GM21825 (cell line): ENCODE results near the gene ATP5F1D.
"Not testable (repeated sequence)": the region's sequence is repeated elsewhere in the genome, so short reads cannot be mapped to it uniquely, and the experiment has no call there.

ENCODE experiments used
- ATAC-seq: cut with Tn5 transposase; IDR thresholded peaks from one replicate; pipeline ENCODE4 v1.9.1; 2021; ENCODE audit warnings: mild to moderate bottlenecking, moderate library complexity; ENCODE audit not compliant: unreplicated experiment

The ATP5F1D gene

DNA sequence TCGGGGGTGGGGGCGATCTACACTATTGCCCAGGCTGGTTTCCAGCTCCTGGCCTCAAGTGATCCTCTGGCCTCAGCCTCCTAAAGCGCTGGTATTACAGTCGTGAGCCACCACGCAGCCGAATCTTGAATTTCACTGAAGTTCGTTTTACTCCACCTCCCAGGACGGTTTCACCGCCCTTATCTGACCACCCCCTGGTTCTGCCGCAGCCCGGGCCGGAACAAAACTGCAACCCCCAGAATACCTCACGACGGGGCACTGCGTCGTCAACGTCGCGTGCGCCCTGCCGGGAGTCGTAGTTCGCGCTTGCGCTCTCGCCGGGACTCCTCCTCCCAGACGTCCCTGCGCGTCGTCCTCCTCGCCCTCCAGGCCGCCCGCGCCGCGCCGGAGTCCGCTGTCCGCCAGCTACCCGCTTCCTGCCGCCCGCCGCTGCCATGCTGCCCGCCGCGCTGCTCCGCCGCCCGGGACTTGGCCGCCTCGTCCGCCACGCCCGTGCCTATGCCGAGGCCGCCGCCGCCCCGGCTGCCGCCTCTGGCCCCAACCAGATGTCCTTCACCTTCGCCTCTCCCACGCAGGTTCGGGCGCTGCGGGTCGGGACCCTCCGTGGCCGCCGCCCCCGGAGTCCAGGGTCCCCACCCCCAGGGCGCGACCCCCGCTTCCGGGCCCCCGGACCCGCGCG is at the start of gene ATP5F1D:
Gene ATP5F1D (plus strand): TSS at position 335 of the 679 bp plus-strand sequence. CDS start 100 bp downstream, at position 435.
- peak; percentile 44 for ATAC-seq

DNA sequence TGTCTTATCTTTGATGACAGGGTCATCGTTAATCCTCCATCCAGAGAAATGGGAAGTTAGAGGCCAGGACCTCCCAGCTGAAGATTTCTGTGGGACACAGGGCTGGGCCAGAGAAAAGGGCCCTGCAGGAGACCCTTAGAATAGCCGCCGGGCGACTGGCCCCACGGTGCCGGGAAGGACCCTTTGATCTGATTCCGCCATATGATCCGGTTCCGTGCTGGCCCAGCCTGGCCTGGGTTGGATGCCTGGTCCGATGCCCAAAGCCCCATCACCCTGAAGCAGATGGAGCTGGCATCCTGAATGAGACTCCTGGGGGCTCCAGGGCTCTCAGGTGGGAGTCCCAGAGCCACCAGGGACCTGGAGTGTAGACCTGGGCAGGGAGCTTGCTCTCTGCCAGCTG is 42.0 kb upstream of the ATP5F1D start:
- no peak for ATAC-seq

DNA sequence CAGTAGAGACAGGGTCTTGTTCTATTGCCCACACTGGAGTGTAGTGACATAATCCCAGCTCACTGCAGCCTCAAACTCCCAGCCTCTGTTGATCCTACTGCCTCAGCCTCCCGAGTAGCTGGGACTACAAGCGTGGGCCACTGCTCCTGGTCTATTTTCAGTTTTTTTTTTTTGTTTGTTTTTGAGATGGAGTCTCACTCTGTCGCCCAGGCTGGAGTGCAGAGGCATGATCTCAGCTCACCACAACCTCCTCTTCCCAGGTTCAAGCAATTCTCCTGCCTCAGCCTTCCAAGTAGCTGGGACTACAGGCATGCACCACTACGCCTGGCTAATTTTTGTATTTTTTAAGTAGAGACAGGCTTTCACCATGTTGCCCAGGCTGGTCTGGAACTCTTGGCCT is 40.9 kb upstream of the ATP5F1D start:
- ATAC-seq, result not testable (repeated sequence)

DNA sequence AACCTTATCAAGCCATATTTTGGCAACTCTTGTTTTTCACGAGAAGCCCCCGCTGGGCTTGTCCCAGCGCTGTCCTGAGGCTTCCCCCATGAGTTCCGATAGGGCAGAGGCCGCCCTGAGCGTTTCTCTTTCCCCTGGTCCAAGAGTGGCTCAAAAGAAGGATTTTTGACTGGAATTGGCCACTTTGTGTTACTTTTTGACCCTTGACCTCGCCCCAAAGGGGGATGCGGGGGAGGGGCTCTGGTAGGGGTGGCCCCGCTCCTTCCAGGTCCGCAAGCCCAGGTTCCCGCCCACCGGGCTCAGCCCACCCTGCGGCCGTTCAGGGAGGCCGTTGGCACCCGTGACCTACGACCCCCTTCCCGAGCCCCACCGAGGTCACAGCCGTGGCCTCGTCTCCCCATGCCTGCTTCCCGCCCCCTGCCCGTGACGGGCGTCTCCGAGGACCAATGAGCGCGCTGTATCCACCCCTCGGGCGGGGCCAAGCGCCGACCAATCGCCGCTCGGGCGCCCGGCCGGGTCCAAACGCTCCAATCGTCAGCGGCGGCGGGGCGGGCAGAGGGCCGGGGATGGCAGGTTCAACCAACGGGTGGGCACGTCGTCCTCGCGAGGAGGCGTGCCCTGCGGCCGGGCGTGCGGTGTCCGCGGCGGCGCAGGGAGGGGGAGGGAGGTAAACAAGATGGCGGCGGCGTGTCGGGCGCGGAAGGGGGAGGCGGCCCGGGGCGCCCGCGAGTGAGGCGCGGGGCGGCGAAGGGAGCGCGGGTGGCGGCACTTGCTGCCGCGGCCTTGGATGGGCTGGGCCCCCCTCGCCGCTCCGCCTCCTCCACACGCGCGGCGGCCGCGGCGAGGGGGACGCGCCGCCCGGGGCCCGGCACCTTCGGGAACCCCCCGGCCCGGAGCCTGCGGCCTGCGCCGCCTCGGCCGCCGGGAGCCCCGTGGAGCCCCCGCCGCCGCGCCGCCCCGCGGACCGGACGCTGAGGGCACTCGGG is 36.1 kb upstream of the ATP5F1D start, which contains the start of gene STK11:
Gene STK11 (plus strand): TSS at position 665 of the 986 bp plus-strand sequence. CDS start 1,136 bp downstream, outside the sequence.
- ATAC-seq, result peak; percentile 76

DNA sequence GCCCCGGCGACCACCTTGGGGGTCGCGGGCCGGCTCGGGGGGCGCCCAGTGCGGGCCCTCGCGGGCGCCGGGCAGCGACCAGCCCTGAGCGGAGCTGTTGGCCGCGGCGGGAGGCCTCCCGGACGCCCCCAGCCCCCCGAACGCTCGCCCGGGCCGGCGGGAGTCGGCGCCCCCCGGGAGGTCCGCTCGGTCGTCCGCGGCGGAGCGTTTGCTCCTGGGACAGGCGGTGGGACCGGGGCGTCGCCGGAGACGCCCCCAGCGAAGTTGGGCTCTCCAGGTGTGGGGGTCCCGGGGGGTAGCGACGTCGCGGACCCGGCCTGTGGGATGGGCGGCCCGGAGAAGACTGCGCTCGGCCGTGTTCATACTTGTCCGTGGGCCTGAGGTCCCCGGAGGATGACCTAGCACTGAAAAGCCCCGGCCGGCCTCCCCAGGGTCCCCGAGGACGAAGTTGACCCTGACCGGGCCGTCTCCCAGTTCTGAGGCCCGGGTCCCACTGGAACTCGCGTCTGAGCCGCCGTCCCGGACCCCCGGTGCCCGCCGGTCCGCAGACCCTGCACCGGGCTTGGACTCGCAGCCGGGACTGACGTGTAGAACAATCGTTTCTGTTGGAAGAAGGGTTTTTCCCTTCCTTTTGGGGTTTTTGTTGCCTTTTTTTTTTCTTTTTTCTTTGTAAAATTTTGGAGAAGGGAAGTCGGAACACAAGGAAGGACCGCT is 35.2 kb upstream of the ATP5F1D start:
- no peak for ATAC-seq

DNA sequence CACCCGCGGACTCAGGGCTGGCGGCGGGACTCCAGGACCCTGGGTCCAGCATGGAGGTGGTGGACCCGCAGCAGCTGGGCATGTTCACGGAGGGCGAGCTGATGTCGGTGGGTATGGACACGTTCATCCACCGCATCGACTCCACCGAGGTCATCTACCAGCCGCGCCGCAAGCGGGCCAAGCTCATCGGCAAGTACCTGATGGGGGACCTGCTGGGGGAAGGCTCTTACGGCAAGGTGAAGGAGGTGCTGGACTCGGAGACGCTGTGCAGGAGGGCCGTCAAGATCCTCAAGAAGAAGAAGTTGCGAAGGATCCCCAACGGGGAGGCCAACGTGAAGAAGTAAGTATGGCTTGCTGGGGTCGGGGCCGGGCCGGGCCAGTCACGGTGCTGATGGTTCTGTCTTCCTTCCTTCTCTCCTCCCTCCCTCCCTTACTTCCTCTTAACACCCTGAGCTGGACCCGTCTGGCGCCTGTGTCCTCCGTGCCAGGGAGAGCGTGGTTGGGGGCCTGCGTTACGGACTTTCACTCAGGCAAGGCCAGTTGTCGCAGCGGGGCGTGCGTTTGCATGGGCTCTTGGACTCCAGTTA is 34.6 kb upstream of the ATP5F1D start:
- no peak for ATAC-seq

DNA sequence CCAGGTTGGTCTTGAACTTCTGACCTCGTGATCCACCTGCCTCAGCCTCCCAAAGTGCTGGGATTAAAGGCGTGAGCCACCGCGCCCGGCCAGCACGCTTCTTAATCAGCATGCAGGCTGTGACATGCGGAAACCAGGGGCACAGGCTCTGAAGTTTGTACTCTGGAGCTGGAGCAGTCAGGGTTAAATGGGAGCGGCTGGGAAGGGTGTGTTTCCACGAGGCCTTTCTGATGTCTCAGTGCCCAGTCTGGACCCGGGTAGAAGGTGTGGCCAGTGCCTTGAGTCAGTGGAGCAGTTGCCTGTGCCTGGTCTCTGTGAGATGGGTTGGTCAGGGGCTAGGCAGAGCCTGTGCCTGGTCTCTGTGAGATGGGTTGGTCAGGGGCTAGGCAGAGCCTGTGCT is 32.7 kb upstream of the ATP5F1D start:
- ATAC-seq, result not testable (repeated sequence)

DNA sequence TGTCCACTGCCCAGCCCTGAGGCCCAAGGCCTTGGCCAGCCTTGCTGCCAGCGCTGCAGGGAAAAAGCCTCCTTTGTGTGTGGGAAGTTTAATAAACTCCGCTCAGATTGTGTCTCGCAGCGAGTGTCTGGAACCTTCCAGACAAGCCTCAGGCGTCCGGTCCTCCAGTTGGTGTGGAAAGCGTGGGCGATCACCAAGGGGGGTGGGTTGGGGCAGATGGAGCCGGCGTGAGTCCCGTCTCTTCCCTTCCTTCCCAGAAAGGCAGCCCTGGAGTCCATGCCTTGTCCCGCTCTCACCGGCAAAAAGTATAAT is 31.4 kb upstream of the ATP5F1D start:
- no peak for ATAC-seq

DNA sequence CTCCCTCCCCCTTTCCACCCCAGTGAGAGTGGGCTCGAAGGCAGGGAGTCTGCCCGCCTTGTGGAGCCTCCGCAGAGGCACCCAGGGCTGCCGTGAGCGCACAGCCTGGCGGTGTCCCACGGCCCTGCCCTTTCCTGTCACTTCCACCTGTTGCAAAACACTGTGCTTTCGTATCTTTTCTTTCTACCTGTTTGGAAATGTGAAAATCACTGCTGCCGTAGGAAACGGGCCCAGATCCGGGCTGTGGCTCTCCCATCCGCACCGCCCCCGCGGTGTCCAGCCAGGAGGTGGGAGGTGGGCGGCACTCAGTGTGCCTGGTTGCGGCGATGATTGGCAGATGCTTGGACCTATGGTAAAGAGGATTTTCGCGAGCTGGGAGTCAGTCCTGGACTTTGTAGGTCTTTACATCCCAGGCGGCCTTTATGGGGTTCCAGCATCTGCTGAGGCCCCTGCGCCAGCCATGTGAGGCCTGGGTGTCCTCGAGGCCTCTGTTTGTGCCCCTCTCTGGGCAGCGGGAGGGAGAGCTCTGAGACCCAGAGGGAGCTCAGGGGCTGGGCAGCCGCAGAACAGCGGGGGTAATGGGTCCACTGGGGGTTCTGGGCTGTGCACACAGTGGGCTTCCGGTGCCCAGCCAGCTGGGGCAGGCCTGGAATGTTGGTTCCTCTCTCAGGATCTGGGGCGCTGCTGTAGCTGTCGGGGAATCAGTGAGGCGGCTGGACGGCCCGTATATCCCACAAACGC is 29.9 kb upstream of the ATP5F1D start:
- ATAC-seq, result no peak

DNA sequence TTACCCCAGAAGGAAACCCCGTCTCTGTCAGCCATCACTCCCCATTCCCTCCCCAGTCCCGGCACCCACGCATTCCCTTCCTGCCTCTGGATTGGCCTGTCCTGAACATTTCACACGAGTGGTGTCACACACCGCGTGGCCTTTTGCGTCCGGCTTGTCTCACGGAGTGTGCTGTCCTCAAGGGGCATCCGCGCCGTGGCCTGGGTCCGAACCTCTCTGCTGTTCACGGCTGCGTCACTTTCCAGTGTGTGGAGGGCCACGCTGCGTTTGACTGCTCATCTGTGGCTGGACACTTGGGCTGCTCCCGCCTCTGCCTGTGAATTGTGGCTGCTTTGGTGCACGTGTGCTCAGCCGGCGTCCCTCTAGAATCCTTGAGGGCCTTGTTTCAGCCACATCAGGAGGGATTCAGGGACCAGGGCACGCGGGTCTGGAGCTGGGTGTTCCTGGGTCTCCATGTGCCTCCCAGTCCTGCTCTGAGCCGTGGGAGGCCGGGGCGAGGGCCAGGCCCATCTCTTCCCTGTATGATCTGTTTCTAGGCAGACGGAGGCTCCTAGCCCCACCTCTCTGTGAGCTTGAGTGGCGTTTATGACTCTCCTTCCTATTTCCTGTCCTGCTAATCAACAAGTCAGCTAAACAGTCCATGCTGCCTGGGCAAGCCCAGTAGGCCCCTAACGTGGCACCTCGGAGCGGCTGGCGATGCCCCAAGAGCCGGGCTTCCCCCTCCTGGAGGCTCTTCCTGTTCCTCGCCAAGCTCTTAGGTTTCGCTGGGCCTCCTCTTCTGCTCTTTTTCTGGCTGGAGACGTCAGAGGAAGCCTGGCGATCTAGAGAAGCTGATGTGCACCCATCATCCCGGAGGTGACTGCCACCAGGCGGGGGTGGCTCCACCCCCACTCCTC is 27.9 kb upstream of the ATP5F1D start:
- no peak for ATAC-seq

DNA sequence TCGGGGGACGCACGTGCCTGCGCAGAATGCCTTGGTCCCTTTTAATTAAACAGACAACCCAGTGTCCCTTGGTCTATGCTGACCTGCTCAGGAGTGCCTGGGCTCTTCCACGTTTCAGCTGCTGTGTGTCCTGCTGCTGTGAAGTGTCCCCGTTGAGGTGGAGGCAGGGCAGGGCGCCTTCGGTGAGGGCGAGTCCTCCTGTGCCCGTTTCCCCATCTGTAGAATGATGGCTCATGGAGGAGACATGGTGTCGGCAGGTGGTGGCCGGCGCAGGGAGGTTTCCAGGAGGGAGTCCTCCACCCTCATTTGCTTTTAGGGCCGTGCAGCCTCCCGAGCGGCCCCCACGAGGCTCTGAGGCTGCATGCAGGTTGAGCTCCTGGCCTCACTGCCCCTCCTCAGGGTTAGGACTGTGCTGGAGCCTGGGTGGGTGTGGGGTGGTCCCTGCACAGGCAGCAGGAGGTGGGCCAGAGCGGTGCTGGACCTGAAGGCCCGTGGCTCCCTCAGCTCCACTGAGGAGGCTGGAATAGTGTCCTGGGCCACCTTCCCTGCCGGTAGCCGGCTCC is 27.2 kb upstream of the ATP5F1D start:
- ATAC-seq, result no peak

DNA sequence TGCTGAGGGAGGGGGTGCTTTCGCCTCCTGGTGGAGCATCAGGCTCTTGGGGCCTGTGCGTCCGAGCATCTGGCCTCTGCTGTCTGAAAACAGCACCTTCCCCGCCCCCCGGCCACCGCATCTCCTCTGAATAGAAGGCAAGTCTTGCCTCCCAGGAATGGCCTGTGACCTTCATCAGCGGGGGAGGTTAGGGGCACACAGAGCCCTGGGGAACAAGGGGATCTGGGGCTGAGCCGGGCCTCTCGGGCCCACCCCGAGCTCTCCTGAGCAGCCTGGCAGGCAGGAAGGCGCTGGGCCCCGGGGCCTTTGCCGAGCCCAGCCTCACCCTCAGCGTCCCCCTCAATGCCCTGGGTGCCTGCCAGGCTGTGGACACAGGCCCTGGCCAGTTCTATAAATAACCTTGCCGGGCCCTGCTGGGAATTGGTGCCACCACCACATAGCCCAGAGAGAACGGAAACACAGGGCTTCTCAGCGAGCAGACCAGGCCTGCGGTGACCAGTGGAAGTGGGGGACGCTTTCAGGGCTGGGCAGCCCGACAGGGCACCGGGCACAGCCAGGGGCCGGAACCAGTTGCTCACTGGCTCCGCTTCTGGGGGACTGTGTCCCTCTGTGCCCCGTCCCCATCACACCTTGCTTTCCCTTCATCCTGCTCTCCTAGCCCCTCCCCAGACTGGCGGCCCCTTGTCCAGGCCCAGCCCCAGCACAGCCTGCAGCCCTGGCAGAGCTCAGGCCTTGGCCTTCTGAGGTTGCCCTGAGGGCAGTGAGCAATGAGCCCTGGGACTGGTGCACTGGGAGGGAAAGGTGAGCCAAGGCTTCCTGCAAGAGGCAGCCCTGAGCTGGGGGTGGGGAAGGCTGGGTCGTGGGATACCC is 26.5 kb upstream of the ATP5F1D start:
- no peak for ATAC-seq

DNA sequence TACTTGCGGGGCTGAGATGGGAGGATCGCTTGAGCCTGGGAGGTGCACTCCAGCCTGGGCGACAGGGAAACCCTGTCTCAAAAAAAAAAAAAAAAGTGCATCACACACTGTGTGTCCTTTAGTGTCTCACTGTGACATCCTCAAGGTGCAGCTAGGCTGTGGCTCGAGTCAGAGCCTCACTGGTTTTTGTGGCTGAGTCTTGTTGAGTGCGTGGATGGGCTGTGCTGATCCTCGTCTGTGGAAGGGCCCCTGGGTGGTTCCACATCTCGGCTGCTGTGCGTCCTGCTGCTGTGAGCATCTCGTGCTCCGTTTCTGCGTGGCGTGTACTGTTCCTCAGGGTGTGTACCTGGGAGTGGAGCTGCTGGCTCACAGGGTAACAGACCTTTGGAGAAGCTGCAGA is 24.8 kb upstream of the ATP5F1D start:
- ATAC-seq, result no peak

DNA sequence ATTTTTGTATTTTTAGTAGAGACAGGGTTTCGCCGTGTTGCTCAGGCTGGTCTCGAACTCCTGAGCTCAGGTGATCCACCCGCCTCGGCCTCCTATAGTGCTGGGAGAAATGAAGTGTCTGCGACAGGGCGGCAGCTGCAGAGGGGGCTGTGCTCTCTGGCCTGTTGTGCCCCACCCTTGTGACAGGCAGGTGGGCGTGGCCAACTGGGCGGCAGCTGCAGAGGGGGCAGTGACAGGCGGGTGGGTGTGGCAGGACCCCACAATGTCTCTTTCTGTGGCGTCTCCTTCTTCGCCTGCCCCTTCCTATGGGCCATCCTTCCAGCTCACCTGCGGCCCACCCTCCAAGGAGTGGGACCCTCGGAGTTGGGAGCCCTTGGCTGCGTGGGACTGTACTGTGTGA is 24.2 kb upstream of the ATP5F1D start:
- no peak for ATAC-seq

DNA sequence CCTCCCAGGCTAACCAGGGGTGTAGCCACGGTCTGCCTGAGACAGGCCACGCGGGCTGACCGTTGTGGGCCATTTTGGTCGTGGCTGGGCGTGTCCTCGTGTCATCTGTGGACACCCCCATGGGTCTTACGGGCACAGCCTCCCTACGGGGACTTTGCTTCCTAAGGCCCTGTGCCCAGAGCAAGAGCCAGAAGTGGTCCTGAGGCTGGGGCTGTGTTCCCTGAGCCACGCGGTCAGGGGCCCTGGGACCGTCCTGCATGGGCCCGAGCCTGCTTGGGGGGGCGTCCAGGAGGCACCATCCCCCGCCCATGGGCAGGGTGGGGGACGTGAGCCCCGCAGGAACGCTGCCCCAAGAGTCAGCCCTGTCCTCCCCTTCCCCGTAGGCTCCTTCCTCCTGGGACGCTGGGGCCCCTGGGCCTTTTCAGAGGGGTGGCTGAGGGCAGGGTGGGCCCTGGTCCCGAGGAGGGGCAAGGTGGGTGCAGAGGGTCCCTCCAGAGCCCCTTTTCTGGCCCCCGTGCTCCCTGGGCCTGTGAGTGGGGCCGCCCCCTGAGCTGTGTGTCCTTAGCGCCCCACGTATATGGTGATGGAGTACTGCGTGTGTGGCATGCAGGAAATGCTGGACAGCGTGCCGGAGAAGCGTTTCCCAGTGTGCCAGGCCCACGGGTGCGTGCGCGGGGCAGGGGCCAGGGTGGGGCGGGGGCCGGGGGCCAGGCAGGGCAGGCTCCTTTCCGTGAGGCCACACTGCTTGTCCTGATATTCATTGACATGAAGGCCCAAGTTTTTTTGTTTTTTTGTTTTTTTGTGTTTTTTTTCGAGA is 22.6 kb upstream of the ATP5F1D start:
- ATAC-seq, result no peak

DNA sequence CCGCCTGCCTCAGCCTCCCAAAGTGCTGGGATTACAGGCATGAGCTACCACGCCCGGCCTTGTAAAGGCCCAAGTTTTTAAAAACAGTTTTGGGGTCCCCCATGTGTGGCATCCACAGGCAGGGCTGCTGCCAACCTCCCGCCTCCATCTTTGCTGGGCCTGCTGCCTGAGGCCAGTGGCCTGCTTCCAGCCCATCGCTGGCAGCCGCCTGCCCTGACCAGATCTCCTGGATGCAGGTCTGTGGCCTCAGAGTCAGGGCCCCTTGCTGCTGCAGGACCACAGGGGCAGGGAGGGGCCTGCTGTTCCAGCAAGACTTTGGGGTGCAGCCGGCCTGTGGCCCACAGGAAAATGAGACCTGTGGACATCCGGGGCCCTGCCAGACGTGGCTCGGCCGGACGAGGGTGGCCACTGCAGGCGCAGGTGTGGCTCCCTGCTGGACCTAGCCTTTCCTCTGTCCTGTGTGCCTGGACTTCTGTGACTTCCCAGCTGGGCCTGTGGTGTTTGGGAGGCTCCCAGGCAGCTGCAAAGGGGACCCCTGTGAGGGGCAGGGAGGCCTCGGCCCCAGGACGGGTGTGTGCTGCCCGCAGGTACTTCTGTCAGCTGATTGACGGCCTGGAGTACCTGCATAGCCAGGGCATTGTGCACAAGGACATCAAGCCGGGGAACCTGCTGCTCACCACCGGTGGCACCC is 21.6 kb upstream of the ATP5F1D start:
- ATAC-seq, result no peak
